ENCODE results near the gene IMPG2.

The IMPG2 gene

DNA sequence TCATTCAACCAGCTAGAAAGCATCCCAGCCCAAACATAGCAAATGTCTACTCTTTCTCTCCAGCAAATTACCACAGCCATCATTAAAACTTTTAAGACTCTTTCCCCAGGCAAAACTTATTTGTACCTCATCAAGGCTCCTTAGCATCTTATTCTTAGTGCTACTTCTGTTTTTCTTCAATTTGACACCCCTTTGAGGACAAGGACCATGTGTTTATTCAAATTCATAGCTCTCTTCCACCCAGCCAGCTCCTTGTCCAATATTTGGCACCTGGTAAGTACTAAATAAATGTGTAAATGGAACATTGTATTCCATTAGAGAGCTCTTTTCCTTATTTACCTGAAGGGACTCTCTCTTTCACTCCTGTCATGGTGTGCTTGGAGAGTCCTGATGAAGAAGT lies 89.8 kb downstream of the IMPG2 start:
- DNase-seq, result no peak

DNA sequence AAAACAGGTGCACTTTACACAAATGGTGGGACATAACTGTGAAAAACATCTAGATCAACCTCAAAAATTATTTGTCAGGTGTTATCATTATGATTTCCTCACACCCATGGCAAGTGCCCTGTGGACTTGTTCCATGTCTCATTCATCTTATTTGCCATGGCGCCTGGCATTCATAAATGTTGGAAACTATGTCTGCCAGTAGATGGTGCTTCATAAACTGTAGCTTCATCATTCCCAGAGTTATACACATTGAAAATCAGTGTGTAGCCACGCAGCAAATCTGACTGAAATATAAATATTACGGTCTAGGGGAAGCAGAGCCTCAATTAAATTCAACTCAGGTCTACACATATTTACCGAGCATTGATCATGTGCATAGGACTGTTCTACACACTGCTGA lies 90.7 kb downstream of the IMPG2 start:
- DNase-seq, result no peak

- no peak for DNase-seq
Observed at GRCh38 chr3:101228441-101228840, 91.9 kb downstream of the IMPG2 start.

DNA sequence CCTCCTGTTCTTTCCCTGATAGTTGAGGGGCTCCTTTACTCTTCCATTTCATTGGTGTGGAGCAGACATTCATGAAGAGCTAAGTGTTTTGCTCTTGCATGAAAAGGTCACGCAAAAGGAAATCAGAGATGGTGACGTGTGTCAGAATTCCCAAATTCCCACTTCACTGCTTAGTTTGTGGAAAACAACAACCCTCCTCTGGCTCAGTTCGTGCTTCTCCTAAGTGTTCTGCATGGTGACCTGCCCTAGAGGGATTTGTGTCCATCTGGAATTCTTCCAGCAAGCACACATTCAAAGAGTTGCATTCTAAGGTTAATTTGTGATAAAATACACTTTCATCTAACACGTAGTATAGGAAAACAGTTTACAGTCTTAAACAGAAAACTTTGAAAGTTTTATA lies 95.6 kb downstream of the IMPG2 start:
- DNase-seq, result no peak

DNA sequence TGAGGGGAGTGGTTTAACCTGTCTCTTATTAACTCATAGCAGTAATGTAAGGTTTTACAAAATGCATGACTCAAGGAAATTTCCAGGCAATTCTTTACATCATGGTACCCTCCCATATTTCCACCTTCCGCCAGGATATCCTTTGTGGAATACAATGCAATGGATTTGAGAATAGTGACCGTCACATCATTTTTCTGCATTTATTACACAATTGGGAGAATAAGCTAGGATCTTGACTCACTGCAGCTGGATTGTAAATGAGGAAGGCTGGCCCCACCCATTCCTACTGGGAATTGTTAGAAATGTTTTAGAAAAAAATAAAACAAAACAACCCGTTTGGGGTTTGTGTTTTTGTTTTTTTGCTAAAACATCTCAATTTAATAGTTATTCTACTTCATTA lies 97.4 kb downstream of the IMPG2 start:
- DNase-seq, result no peak

DNA sequence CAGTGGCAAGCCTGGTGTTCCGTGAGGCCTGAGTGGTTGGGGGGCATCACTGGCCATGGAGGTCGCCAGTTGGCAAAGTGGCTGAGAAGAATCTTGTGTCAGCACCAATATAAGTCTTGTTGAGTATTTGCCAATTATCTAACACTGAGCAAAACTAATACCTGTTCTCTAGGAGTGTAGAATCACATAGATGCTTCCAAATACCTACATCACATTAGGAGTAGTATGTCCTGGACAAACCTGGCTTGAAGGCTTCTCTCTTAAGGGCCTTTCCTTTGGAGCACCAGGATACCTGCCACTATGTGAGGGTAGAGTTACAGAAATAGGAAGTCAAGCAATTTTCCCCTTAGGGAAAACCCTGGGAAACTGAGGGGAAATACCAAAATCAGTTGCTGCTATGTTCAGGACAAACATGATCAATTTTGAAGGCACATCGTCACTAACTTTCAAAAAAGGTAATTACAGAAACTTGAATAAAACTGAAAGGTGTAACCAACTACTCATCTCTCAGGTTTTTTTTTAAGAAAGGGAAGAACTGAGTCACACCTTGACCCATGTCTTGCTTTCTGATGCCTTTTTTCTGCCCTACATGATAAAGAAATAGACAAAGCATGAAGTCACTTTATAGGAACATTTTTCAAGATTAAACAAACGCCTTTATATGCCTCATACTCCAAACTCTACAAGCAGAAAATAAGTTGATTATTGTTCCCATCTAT lies 100.4 kb downstream of the IMPG2 start:
- no peak for DNase-seq

GRCh38 chr3:101217472-101218245 lies 102.7 kb downstream of the IMPG2 start:
- DNase-seq, result no peak

GRCh38 chr3:101216710-101217465 lies 103.5 kb downstream of the IMPG2 start:
- DNase-seq, result no peak

DNA sequence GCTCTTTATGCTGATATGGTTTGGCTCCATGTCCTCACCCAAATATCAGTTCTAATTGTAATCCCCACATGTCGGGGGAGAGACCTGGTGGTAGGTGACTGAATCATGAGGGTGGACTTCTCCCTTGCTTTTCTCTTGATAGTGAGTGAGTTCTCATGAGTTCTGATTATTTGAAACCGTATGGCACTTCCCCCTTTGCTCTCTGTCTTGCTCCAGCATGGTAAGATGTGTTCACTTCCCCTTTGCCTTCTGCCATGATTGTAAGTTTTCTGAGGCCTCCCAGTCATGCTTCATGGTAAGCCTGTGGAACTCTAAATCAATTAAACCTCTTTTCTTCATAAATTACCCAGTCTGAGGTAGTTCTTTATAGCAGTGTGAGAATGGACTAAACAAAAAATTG lies 107.6 kb downstream of the IMPG2 start:
- DNase-seq, result no peak

DNA sequence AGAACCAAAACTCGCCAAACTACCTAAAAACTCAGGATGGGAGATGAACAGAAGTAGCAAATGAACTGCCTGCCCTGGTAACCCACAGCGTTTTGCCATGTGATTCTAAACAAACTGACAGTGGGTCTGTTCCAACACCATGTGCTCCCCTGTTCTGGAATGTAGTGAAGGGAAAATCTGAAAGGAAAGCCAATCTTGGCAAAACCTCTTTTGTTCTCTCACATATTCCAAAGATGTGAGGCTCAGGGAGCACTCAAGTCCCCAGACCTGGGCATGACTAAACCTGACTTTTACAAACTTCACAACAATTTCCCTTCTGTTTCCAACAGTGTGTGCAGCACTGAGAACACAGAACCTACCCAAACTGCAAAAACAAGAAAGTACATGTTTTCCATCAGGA lies 116.1 kb downstream of the IMPG2 start:
- no peak for DNase-seq

DNA sequence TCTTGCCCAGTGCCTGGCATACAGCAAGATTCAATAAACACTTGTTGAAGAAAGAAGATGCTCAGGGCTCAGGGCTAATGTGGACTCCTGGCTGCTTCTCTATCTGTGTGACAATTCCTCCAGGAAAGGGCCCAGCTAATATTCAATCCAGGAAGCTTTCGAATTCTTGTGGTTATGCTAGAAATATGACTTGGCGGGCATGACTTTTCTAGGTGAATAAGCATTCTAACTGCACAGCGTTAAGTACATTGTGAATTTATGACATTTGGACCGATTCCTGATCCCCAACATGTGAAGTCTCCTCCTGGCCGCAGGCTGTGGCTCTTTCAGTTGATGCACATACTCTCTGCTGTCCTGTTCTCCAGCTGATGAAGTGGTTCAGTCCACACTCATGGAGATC lies 117.0 kb downstream of the IMPG2 start:
- DNase-seq, result no peak

DNA sequence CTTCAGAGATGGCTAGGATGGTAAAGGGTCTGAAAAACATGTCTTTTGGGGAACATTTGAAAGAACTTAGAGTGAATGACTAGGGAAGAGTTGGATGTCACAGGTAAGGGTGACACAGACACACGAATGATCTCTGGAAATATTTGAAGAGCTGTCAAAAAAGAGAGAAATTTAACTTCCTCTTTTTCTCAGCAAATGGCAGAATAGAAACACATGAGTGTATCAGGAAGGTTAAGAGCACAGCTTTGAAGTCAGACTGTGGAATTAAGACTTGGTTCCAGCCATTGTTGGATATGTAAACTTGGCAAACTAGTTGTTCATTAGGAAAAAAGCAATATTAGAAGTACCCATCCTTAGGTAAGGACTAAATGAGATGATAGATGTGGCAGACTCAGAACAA lies 117.7 kb downstream of the IMPG2 start:
- DNase-seq, result no peak

DNA sequence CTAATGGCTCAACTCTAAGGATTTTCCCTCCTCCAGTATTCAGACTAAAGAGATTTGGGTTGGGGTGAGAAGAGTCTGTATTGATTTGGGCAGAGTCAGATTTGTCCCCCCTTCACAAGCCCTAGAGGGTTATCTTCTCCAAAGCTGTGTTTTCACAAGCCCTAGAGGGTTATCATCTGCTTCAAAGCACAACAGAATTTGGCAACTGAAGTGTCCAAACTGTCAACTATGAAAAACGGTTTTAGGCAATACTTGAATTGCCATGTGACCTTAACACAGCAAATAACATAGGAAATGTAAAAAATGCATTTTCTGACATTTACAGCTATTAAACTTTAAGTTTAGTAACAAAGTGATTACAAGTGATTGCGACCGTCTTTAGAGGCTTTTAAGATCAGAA lies 119.9 kb downstream of the IMPG2 start:
- no peak for DNase-seq

DNA sequence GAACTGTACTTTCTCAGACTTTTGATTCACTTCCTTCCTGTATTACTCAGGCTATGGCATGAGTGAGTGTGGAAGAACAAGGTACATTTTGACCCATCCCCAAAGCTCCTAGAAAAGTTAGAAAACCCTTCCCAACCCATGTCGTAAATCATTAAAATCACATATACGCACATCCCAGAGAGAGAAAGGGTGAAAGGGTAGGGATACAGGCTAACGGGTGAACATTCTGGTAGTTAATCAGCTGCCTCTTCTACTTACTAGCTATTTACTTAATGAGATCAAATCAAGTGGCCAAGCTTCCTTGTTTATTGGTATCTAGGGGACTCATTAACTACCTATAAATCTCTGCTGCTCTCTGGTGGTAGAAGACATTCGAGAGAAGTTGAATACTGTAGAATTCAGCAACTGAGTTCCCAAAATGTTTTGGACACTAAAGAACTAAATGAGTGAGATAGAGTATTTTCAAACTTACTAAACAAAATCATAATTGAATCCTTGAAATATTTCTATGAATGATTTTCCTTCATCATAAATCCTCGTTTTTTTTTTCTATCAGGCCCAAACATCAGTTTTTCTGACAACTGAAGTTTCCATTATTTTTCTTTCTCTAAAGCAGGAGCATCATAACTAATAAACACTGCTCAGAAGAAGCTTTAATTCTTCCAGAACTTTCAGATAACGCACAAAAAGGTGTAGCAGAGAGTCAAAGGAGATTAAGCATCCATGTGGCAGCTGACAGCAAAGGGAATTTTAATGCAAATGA lies 124.2 kb downstream of the IMPG2 start:
- peak; percentile 7 for DNase-seq

- DNase-seq, result no peak
Observed at GRCh38 chr3:101194392-101194791, 126.0 kb downstream of the IMPG2 start.

DNA sequence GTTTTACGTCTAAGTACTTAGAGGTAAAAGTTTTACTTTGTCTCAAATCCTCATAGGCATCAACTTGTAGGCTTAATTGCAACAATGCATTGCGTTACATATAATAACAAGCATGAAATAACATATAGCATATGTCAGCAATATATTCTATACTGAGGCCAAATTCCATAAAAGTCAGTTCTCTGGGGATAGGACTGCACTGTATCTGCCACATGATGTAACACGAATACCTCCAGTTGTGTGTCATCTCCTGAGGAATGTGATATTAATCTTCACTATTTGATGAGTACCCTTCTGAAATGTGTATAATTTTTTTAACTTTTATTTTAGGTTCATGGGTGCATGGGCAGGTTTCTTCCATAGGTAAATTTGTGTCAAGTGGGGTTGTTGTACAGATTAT lies 126.4 kb downstream of the IMPG2 start:
- DNase-seq, result no peak

GRCh38 chr3:101189796-101190195 lies 130.6 kb downstream of the IMPG2 start:
- no peak for DNase-seq

- DNase-seq, result no peak
Observed at GRCh38 chr3:101189176-101189575, 131.2 kb downstream of the IMPG2 start.

GRCh38 chr3:101185341-101185740 lies 135.0 kb downstream of the IMPG2 start:
- DNase-seq, result no peak

GRCh38 chr3:101184111-101184510 lies 136.3 kb downstream of the IMPG2 start:
- DNase-seq, result no peak

DNA sequence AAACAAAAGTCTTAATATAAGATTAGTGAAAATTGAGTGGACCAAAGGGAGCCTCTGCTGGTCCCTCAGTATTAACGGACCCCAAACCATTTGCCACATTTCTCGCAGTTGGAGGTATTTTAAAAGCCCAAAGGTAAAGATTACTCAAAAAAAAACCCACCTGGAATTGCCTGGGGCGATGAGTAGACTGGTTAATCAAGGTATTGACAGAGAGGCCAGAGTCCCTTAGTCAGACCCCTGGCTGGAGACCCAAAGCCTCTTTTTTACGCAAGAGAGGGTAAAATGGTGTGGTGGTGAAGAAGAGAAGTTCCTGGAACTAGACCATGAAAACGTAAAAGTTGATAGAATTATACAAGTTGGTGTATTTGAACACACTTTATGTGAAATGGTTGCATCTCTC lies 137.2 kb downstream of the IMPG2 start:
- no peak for DNase-seq

DNA sequence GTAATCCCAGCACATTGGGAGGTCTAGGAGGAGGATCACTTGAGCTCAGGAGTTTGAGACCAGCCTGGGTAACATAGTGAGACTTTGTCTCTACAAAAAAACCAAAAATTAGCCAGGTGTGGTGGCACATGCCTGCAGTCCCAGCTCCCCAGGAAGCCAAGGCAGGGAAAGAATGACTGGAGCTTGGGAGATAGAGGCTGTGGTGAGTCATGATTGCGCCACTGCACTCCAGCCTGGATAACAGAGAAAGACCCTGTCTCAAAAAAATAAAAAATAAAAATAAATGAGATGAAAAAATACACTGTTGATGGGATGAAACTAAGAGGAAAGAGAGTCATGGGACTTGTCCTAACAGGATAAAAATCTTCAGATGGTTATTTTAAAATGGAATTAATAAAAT lies 137.6 kb downstream of the IMPG2 start:
- no peak for DNase-seq

DNA sequence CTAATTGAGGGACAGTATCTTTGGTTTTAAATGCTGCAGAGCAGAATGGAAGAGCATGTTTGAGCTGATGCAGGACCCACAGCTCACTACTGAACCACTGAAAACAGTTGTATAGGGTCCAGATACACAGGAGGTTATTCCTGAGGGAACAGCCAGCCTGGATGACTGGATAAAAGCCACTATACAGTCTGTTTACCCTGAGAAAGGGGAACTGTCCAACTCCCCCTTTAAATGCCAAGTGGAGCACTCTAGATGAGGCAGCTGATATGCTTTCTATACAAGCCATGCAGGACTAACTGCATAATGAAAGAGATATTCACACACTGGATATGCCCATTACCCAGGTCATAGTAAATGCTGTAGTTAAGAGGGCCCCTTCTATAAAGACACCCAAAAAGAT lies 138.6 kb downstream of the IMPG2 start:
- DNase-seq, result no peak

Data from NCI-H1694 treated with DMSO at 0.1 percent for 48 hours (cell line).